Ureter (tissue), 1 donor: ENCODE results near the gene F8A2. TPM values are rescaled to one million over a fixed set of nuclear protein-coding genes. Genes with fewer than 3 reads are reported as not detected.
"Not testable (repeated sequence)": the region's sequence is repeated elsewhere in the genome, so short reads cannot be mapped to it uniquely, and the experiment has no call there.

Experiments used
- DNase-seq: peaks from one replicate; pipeline ENCODE4 v3.0.0-alpha.2; 2020; ENCODE audit warnings: low spot score
- total RNA-seq: library from RNA; stranded (reverse); gene quantifications from one replicate; pipeline ENCODE4 v1.2.4, GENCODE V29; 2023
- donor health status: DM: yes; HTN: yes; CAD: no.

F8A2 gene
- total RNA-seq, result not detected

DNA sequence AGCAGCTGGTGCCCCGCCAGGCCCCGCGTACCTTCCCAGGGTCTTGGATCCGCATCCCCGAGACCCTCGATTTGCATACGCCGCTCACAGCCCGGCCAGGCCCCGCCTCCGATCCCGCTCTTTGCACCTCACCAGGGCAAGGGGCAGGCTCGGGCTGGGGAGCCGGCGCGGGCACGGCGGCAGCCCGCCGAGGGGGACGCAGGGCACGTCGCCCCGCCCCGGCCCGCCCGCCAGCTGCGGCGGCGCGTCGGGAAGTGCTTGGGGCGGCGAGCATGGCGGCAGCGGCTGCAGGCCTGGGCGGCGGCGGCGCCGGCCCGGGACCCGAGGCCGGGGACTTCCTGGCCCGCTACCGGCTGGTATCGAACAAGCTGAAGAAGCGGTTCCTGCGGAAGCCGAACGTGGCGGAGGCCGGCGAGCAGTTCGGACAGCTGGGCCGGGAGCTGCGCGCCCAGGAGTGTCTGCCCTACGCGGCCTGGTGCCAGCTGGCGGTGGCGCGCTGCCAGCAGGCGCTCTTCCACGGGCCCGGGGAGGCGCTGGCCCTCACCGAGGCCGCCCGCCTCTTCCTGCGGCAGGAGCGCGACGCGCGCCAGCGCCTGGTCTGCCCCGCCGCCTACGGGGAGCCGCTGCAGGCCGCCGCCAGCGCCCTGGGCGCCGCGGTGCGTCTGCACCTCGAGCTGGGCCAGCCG lies at the start of gene F8A2:
TSS of gene F8A2 (plus strand) at position 253 of the 686 bp plus-strand sequence. CDS start at position 273, 20 bp downstream.
- DNase-seq, result not testable (repeated sequence)

DNA sequence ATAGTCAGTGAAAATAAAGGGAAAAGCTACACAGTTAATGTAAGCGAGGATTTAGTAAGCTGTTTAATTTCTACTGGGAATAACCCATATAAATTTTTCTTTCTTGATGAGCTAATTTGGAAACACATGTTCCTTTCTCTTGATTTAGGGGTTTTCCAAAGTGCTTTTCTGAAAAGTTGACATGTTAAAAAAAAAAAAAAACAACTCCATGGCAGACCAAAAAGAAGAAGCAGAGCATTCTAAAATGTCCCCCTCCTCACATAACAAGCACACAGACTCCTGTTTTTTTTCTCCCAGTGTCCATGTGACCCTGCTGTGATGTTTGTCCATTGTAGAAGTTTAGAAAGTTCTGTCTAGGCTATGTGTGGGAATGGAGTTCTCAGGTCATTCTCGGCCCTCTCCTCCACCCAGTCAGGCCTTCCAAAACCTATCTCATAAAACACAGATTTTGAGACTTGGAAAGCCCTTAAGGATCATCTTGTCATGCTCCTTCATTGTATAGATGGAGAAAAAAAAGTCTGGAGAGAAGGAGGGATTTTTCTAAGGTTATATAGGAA lies 48.3 kb upstream of the F8A2 start:
- no peak for DNase-seq

DNA sequence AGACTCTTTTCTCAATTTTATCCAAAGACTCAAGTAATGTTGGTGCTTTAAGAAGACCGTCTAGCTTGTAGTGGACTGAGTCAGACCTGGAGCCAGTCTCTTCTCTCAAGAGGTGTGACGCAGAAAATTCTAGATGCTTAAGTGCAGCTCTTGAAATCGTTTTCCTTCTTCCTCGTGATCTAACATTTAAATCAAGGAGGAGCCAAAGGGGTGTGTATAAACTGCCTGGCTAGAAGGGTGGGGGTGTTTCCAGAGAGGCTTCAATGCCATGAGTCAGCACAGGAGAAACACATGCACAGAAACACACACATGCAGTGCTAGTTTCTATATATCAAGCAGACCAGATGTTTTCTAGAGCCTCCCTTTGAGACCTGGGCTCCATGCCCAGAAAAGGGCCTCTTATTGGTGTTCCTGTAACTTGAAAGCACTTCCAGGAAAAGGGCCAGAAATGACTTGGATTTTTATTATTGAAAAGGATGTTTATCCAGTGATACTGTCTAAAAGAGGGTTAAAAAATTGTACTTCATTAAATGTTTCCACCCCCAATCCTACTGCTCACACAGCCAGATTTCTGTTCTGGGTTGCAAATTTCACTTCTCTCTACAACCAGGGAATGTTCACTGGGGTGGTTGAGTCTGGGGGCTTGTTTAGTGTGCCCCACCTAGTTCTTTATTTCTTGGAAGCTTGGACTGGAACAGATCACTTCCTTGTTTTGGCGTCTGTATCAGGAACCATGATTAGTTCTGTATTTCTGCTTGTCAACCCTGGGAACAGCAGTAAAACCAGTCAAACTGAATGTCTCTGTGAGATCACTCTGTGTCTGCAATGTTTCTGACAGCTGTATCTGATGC lies 47.2 kb upstream of the F8A2 start, which contains the start of gene CLIC2:
TSS of gene CLIC2 (minus strand) at position 129 of the 851 bp plus-strand sequence. CDS start 187 bp downstream, outside the sequence.
- no peak for DNase-seq

DNA sequence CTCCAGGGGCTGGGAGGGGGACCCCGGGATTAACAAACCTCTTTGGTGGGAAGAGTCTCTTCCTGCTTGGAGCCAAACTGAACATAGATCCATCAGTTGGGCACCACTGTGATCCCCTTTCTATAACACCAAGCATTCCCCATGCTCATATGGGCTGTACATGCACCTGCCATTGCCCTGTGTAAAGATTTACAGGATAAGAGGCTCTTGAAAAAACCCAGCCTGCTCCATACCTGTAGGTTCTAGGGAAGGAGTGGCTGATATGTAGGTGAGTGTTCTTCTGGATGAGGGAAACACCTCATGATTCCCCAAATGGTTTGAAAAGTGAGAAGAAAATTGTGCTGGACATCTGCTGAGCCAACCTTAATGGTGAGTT lies 46.6 kb upstream of the F8A2 start:
- DNase-seq, result not testable (repeated sequence)

DNA sequence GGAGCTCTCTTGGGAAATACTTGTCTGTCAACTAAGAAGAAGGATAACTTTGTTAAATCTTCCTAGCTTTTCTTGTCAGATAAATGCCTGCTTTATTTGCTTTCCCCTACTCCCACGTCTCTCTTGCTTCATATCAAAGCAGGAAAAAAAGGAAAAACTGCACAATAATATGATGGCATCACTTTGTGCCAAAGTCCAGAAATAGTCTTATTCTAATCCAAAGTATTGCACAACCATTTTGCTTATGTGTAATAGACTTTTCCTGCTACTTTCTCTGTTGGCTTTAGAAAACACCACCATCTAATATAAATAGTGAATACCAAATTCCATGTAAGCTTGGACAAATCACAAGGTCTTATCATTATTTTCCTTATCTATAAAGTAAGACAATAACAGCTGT lies 36.2 kb upstream of the F8A2 start:
- not testable (repeated sequence) for DNase-seq

DNA sequence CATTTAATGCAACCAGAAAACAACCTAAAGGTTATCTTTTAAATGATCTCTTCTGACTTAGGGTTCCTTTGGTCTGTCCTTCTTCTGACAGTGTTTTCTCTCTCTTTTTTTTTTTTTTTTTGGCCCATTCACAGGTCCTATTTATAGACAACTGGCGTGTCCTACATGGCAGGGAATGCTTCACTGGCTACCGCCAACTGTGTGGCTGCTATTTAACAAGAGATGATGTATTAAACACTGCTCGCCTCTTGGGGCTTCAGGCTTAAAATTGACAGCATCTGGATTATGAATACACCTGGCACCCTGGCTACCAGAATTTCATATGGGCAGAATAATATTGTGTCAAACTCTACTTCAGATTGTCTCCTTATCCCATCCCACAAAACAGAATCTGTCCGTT lies 32.4 kb upstream of the F8A2 start:
- not testable (repeated sequence) for DNase-seq

DNA sequence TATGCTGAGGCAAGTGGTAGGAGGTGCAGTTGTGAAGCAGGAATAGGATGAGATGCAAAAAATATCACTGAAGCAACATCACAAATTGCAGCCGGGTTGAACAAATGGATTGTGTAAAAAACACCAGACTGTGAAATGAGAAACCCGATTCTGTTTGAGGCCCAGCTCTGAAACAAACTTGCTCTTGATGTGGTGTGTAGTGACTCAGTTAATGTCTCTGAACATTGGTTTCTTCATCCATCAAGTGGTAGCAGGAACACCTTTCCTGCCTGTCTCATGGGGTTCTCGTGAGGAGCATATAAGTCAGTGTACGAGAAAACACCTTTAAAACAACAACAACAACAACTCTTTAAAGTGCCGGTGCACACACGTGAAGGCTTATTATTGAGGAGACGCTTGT lies 18.2 kb upstream of the F8A2 start:
- DNase-seq, result not testable (repeated sequence)

DNA sequence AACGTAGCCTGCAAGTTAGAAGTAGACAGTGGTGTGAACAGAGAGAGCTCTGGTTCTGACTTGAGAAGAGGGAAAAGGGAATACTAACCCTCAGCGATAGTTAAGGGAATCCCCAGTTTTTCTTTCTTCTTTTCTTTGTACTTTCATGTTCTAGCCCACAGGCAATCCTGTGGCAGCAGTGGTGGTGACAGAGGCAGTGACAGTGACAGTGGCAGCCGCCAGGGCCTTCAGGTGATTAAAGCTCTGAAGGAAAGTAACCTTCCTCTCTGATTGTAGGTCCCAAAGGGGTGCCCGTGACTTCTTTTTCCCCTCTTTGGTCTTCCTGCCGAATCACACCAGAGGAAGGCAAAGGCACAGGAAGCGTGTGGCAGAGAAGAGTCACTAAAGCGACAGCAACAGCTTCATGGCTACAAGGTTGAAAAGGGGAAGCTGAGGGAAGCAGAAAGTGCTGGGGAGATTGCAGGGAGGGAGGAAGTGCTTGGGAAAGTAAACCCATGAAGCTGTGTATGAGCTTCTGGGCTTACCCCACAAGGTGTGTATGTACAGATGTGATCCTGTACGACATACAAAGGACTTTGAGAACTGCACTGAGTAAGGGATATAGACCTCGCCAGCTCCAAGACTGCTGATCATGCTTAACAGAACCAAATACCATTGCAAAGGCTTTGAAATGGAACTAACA lies 8.0 kb upstream of the F8A2 start:
- DNase-seq, result not testable (repeated sequence)

DNA sequence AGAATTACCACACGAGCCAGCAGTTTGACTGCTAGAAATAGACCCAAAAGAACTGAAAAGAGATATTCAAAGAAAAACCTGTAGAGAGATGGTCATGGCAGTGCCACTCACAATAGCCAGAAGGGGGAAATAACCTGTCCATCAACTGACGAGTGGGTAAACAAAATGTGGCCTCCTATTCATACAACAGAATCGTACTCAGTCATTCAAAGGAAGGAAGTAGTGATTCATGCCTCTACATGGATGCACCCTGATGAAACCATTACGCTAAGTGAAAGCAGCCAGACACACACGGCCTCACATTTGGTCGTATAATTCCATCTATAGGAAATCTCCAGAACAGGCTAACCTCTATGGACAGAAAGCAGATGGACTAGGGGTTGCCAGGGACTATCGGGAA lies 2.1 kb upstream of the F8A2 start:
- DNase-seq, result not testable (repeated sequence)

DNA sequence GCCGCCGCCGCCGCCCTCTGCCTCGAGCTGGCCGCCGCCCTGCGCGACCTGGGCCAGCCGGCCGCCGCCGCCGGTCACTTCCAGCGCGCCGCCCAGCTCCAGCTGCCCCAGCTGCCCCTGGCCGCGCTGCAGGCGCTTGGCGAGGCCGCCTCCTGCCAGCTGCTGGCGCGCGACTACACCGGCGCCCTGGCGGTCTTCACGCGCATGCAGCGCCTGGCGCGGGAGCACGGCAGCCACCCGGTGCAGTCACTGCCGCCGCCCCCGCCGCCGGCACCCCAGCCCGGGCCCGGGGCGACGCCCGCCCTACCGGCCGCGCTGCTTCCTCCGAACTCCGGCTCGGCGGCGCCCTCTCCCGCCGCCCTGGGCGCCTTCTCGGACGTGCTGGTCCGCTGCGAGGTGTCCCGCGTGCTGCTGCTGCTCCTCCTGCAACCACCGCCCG lies 653 bp downstream of the F8A2 start:
- not testable (repeated sequence) for DNase-seq

DNA sequence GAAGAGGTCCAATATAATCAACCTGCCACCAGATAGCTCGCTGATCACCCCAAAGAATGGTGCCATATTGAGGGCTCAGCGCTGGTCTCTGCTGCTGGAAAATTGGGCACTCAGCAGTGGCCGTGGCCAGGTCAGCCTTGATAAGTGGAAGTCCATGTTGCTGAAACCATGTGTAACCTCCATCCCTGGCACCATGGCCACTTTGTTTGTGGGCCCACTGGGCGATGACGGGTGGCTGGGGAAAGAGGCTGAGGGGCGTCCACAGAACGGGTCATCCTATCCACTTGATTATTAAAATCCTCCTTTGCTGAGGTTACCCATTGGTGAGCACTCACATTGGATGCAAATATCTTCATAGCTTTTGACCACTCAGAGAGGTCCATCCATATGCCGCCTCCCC lies 7.7 kb downstream of the F8A2 start:
- no peak for DNase-seq

DNA sequence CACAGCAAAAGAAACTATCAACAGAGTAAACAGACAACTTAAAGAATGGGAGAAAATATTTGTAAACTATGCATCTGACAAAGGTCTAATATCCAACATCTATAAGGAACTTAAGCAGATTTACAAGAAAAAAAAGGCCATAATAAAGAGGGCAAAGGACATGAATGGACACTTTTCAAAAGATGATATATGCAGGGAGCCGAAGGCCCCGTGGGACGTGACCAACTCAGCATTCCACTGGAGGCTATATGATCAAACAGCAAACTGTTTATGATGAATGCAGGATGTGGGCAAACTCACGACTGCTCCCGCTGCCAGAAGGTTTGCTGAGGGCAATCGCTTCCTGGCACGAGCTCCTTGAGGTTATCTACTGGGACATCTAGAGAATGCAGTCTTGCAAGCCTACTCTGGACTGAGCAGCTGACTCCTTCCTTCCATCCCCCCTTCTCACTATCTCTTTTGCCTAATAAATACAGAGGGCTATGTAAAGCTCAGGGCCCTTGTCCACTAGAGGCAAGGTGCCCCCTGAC lies 12.9 kb downstream of the F8A2 start:
- DNase-seq, result peak; percentile 44

DNA sequence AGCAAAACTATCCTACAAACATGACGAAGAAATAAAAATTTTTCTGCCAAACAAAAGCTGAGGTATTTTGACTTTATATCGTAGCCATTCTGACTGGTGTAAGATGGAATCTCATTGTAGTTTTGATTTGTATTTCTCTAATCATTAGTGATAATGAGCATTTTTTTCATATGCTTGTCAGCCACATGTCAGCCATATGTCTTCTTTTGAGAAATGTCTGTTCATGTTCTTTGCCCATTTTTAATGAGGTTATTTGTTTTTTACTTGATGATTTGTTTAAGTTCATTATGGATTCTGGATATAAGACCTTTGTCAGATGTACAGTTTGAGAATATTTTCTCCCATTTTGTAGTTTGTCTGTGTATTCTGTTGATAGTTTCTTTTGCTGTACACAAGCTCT lies 24.5 kb downstream of the F8A2 start:
- no peak for DNase-seq

DNA sequence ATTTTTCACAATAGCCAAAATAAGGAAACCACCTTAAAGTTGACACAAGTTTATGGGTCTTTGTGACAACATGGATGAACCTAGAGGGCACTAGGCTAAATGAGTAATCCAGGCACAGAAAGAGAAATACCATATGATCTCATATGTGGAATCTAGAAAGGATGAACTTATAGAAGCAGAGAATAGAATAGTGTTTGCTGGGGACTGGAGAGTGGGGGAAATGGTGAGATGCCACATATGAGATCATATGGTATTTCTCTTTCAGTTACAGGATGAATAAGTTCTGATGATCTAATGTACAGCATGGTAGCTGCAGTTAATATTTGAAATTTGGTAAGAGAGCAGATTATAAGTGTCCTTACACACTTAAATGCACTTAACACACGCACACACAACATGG lies 35.9 kb downstream of the F8A2 start:
- no peak for DNase-seq

Other genes with a start within 250 kb of the F8A2 start
- 40.5 TPM for gene VBP1, start 165.6 kb upstream of the F8A2 start, total RNA-seq
- gene RAB39B, start 117.6 kb upstream of the F8A2 start, total RNA-seq, result 0.86 TPM
- 16.7 TPM for gene CLIC2, start 47.5 kb upstream of the F8A2 start, total RNA-seq
- gene F8A3, start 76.5 kb downstream of the F8A2 start, total RNA-seq, result 3.5 TPM
- 3.4 TPM for gene SPRY3, start 230.5 kb downstream of the F8A2 start, total RNA-seq
- 27.2 TPM for gene TMLHE, start 230.9 kb downstream of the F8A2 start, total RNA-seq